IPS-20b (cell line): ENCODE results near the gene IL9.

ENCODE experiments used
- H3K27ac ChIP-seq: one replicate; pipeline ENCODE4 v1.5.1; 2013; ENCODE audit warnings: low read length
- H3K27me3 ChIP-seq: 2 replicates; pipeline ENCODE4 v1.6.1; 2013; ENCODE audit warnings: mild to moderate bottlenecking, low read length, inconsistent platforms; ENCODE audit not compliant: insufficient read depth
- H3K36me3 ChIP-seq: 2 replicates; pipeline ENCODE4 v1.6.1; 2013; ENCODE audit warnings: low read depth, mild to moderate bottlenecking, inconsistent platforms, low read length, moderate library complexity; ENCODE audit not compliant: insufficient read depth
- H3K4me1 ChIP-seq: 2 replicates; pipeline ENCODE4 v1.6.1; 2013; ENCODE audit warnings: mild to moderate bottlenecking, control low read depth, inconsistent platforms, low read length, moderate library complexity; ENCODE audit not compliant: insufficient read depth
- H3K4me3 ChIP-seq: 2 replicates; pipeline ENCODE4 v1.5.1; 2013; ENCODE audit warnings: mild to moderate bottlenecking, low read length, inconsistent platforms
- H3K9ac ChIP-seq: 2 replicates; pipeline ENCODE4 v1.6.1; 2013; ENCODE audit warnings: low read depth, mild to moderate bottlenecking, inconsistent platforms, low read length, moderate library complexity
- H3K9me3 ChIP-seq: 2 replicates; pipeline ENCODE4 v1.6.1; 2013; ENCODE audit warnings: mild to moderate bottlenecking, low read depth, low read length, inconsistent platforms; ENCODE audit not compliant: insufficient read depth

The IL9 gene

GRCh38 chr5:135916638-135917263 is 21.1 kb upstream of the IL9 start:
- Histone ChIP-seq H3K4me1 (no peaks in the 10 kb centered on the region), H3K27me3 (peaks cover 21% of the 10 kb centered on the region; the same call in 1 of the 2 replicates), H3K9ac (no peak overlapping the region), H3K36me3 (no peaks in the 10 kb centered on the region), H3K9me3 (no peaks in the 10 kb centered on the region), H3K27ac (no peak overlapping the region), H3K4me3 (no peak overlapping the region)

- Histone ChIP-seq H3K27me3 (peaks cover 23% of the 10 kb centered on the region; the same call in 1 of the 2 replicates), H3K9me3 (no peaks in the 10 kb centered on the region), H3K4me1 (no peaks in the 10 kb centered on the region)
Measured at GRCh38 chr5:135915466-135916001, 19.9 kb upstream of the IL9 start.

GRCh38 chr5:135913713-135914626 is 18.3 kb upstream of the IL9 start:
- H3K9me3 ChIP-seq, result no peaks in the 10 kb centered on the region
- H3K9ac ChIP-seq, result no peak overlapping the region
- H3K27me3 ChIP-seq, result peaks cover 30% of the 10 kb centered on the region; the same call in 1 of the 2 replicates
- H3K27ac ChIP-seq, result no peak overlapping the region
- H3K4me1 ChIP-seq, result no peaks in the 10 kb centered on the region
- H3K36me3 ChIP-seq, result no peaks in the 10 kb centered on the region
- no peak overlapping the region for H3K4me3 ChIP-seq

More at GRCh38 chr5:135915466-135916001, 19.9 kb upstream of the IL9 start:
- Histone ChIP-seq H3K9ac (no peak overlapping the region), H3K36me3 (no peaks in the 10 kb centered on the region), H3K27ac (no peak overlapping the region), H3K4me3 (no peak overlapping the region)

GRCh38 chr5:135905144-135905543 is 9.5 kb upstream of the IL9 start:
- no peak overlapping the region for H3K4me3 ChIP-seq
- H3K9me3 ChIP-seq, result no peaks in the 10 kb centered on the region
- no peaks in the 10 kb centered on the region for H3K36me3 ChIP-seq
- H3K27ac ChIP-seq, result no peak overlapping the region
- H3K9ac ChIP-seq, result no peak overlapping the region
- H3K4me1 ChIP-seq, result no peaks in the 10 kb centered on the region
- H3K27me3 ChIP-seq, result peaks cover 21% of the 10 kb centered on the region; the same call in 1 of the 2 replicates

- Histone ChIP-seq H3K27me3 (no peaks in the 10 kb centered on the region), H3K36me3 (no peaks in the 10 kb centered on the region), H3K9ac (no peak overlapping the region), H3K9me3 (no peaks in the 10 kb centered on the region), H3K4me3 (no peak overlapping the region), H3K4me1 (no peaks in the 10 kb centered on the region), H3K27ac (no peak overlapping the region)
Measured at GRCh38 chr5:135901633-135902032, 6.0 kb upstream of the IL9 start.

GRCh38 chr5:135900276-135900675 is 4.6 kb upstream of the IL9 start:
- H3K36me3 ChIP-seq, result no peaks in the 10 kb centered on the region
- H3K9ac ChIP-seq, result no peak overlapping the region
- H3K4me3 ChIP-seq, result no peak overlapping the region
- no peak overlapping the region for H3K27ac ChIP-seq
- no peaks in the 10 kb centered on the region for H3K4me1 ChIP-seq
- H3K27me3 ChIP-seq, result no peaks in the 10 kb centered on the region
- H3K9me3 ChIP-seq, result no peaks in the 10 kb centered on the region

- H3K9me3 ChIP-seq, result no peaks in the 10 kb centered on the region
- H3K27me3 ChIP-seq, result no peaks in the 10 kb centered on the region
- H3K36me3 ChIP-seq, result no peaks in the 10 kb centered on the region
- no peak overlapping the region for H3K9ac ChIP-seq
- H3K27ac ChIP-seq, result no peak overlapping the region
- H3K4me1 ChIP-seq, result no peaks in the 10 kb centered on the region
- H3K4me3 ChIP-seq, result no peak overlapping the region
Measured at GRCh38 chr5:135898651-135899050, 3.0 kb upstream of the IL9 start.

GRCh38 chr5:135894789-135895188 is 852 bp downstream of the IL9 start:
- H3K4me3 ChIP-seq, result no peak overlapping the region
- H3K4me1 ChIP-seq, result no peaks in the 10 kb centered on the region
- H3K9me3 ChIP-seq, result no peaks in the 10 kb centered on the region
- no peaks in the 10 kb centered on the region for H3K27me3 ChIP-seq
- no peak overlapping the region for H3K9ac ChIP-seq
- H3K36me3 ChIP-seq, result no peaks in the 10 kb centered on the region
- no peak overlapping the region for H3K27ac ChIP-seq

- Histone ChIP-seq H3K27me3 (no peaks in the 10 kb centered on the region; the same call in 1 of the 2 replicates), H3K36me3 (no peaks in the 10 kb centered on the region), H3K4me3 (no peak overlapping the region), H3K4me1 (no peaks in the 10 kb centered on the region), H3K9me3 (no peaks in the 10 kb centered on the region), H3K9ac (no peak overlapping the region), H3K27ac (no peak overlapping the region)
Measured at GRCh38 chr5:135894276-135894675, 1.4 kb downstream of the IL9 start.

- Histone ChIP-seq H3K27ac (no peak overlapping the region), H3K36me3 (no peaks in the 10 kb centered on the region), H3K9ac (no peak overlapping the region), H3K4me3 (no peak overlapping the region), H3K27me3 (peaks cover 19% of the 10 kb centered on the region), H3K9me3 (no peaks in the 10 kb centered on the region), H3K4me1 (no peaks in the 10 kb centered on the region)
Measured at GRCh38 chr5:135891791-135892190, 3.9 kb downstream of the IL9 start.

- no peaks in the 10 kb centered on the region for H3K9me3 ChIP-seq
- no peak overlapping the region for H3K4me3 ChIP-seq
Measured at GRCh38 chr5:135891268-135891667, 4.4 kb downstream of the IL9 start.

More at GRCh38 chr5:135891268-135891667, 4.4 kb downstream of the IL9 start:
- Histone ChIP-seq H3K9ac (no peak overlapping the region), H3K4me1 (no peaks in the 10 kb centered on the region), H3K27ac (no peak overlapping the region), H3K27me3 (peaks cover 19% of the 10 kb centered on the region), H3K36me3 (no peaks in the 10 kb centered on the region)
